Kidney epithelial cell (primary cell): Measurements from ENCODE around the gene TIMM44. TPM values are rescaled to one million over a fixed set of nuclear protein-coding genes. Genes with fewer than 3 reads are reported as not detected.
A peak's percentile ranks its signal among the peaks of the same experiment; 100 is the strongest.

Source experiments
- DNase-seq: peaks from one replicate; pipeline ENCODE4 v3.0.0-alpha.2; 2010; ENCODE audit warnings: low read depth
- H3K27me3 ChIP-seq: 2 replicates; pipeline ENCODE4 v1.6.0; 2011; ENCODE audit warnings: low read length; ENCODE audit not compliant: control insufficient read depth, insufficient read depth
- H3K36me3 ChIP-seq: 2 replicates; pipeline ENCODE4 v1.5.1; 2011; ENCODE audit warnings: low read length; ENCODE audit not compliant: control insufficient read depth, insufficient read depth
- H3K4me3 ChIP-seq: 2 replicates; pipeline ENCODE4 v1.5.1; 2011; ENCODE audit warnings: low read depth, mild to moderate bottlenecking, control low read depth, low read length
- total RNA-seq: library from RNA; depleted of rRNA; stranded (reverse); fragments of >200 nt; gene quantifications from 2 replicates; pipeline ENCODE4 v1.2.3, GENCODE V29; 2015
- TF ChIP-seq, protein P1 (sequence below): IDR thresholded peaks from 2 replicates; pipeline ENCODE4 v1.5.1; 2011; ENCODE audit warnings: mild to moderate bottlenecking, moderate library complexity, low read length, control low read depth, inconsistent platforms; ENCODE audit not compliant: insufficient read depth, poor library complexity, severe bottlenecking

The TIMM44 gene
- total RNA-seq, 1 donor from 2014 or later, result 83.9 TPM

DNA sequence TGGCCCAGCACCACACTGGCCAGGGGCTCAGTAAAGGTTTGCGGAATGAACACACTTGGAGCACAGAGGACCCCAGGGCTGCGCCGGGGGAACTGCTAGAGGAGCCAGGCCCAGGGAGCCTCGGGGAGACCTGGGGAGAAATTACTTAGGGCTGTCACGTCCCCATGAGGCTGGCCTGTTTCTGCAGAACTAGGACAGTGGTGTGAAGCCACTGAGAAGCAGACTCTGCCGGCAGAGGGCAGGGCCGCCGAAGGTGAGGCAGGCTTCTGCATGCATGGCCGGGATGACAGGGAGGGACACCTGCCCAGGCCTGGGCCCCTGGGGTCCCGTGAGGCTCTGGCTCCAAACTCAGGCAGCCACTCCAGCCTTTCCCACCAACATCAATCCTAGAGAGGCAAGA lies 35.5 kb upstream of the TIMM44 start:
- no peak for DNase-seq
- no peaks in the 10 kb centered on the region for H3K27me3 ChIP-seq
- H3K36me3 ChIP-seq, result peaks cover 6% of the 10 kb centered on the region
- TF ChIP-seq, protein P1, sequence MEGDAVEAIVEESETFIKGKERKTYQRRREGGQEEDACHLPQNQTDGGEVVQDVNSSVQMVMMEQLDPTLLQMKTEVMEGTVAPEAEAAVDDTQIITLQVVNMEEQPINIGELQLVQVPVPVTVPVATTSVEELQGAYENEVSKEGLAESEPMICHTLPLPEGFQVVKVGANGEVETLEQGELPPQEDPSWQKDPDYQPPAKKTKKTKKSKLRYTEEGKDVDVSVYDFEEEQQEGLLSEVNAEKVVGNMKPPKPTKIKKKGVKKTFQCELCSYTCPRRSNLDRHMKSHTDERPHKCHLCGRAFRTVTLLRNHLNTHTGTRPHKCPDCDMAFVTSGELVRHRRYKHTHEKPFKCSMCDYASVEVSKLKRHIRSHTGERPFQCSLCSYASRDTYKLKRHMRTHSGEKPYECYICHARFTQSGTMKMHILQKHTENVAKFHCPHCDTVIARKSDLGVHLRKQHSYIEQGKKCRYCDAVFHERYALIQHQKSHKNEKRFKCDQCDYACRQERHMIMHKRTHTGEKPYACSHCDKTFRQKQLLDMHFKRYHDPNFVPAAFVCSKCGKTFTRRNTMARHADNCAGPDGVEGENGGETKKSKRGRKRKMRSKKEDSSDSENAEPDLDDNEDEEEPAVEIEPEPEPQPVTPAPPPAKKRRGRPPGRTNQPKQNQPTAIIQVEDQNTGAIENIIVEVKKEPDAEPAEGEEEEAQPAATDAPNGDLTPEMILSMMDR, result peak; percentile 15
- no peak overlapping the region for H3K4me3 ChIP-seq

DNA sequence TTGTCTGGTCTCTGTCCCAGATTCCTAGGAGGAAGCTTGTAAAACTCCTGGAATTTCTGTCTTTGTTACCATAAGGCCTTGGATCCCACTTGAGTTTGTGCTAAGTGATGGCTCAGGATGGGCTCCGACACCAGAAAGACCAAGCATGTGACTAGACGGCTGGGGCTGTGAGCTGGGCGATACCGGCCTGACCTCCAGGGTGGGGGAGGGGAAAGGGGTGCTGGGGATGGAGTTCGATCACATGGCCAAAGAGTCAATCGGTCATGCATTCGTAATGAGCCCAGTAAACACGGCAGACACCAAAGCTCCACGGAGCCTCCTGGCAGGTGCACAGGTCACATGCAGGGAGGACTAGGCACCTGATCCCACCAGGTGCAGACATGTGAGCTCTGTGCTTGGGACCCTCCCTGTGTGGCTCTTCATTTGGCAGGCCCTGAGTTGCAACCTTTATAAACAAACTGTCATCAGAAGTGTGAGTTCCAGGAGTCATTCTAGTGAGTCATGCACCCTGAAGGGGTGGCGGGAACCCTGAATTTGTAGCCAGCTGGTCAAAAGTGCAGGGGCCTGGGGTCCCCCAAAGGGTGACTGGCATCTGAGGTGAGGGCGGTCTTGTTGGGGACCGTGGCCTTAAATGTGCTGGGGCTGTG lies 34.8 kb upstream of the TIMM44 start:
- Histone ChIP-seq H3K36me3 (peaks cover 6% of the 10 kb centered on the region), H3K27me3 (no peaks in the 10 kb centered on the region), H3K4me3 (no peak overlapping the region)
- TF ChIP-seq, protein P1, result no peak
- no peak for DNase-seq

DNA sequence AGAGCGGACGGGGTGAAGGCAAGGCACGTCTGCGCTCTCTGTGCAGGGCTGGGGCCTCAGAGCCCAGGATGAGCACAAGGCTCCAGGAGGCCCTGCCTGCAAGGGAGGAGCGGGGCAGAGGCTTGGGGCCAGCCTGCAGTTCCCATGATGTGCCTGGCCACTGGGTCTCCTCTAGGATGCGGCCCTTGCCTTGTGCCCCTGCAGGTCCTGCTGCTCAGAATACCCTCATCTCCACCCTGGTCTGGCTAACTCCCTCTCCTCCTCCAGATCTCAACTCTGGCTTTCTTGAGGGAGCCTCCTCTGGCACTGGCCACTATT lies 34.2 kb upstream of the TIMM44 start:
- TF ChIP-seq, protein P1, result no peak
- H3K27me3 ChIP-seq, result no peaks in the 10 kb centered on the region
- peaks cover 6% of the 10 kb centered on the region for H3K36me3 ChIP-seq
- no peak overlapping the region for H3K4me3 ChIP-seq
- DNase-seq, result no peak

GRCh38 chr19:7977021-7977722 lies 33.7 kb upstream of the TIMM44 start:
- TF ChIP-seq, protein P1, result no peak
- DNase-seq, result no peak
- peaks cover 6% of the 10 kb centered on the region for H3K36me3 ChIP-seq
- H3K4me3 ChIP-seq, result no peak overlapping the region
- no peaks in the 10 kb centered on the region for H3K27me3 ChIP-seq

DNA sequence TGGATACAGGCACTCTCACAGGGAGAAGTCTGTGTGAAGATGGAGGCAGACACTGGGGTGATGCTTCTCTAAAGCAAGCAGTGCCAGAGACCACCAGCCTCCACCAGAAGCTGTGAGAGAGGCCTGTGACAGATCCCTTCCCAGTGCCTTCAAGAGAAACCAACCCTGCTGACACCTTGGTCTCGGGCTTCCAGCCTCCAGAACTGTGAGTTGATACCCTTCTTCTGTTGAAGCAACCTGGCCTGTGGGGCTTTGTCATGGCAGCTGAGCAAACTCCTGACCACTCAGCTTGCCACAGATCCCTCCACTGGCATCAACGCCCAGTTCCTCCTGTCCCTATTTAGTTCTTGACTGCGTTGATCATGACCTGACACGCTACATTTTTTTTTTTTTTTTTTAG lies 33.0 kb upstream of the TIMM44 start:
- Histone ChIP-seq H3K4me3 (no peak overlapping the region), H3K36me3 (peaks cover 5% of the 10 kb centered on the region), H3K27me3 (no peaks in the 10 kb centered on the region)
- no peak for DNase-seq
- TF ChIP-seq, protein P1, result no peak

GRCh38 chr19:7975037-7975436 lies 31.6 kb upstream of the TIMM44 start:
- no peak overlapping the region for H3K4me3 ChIP-seq
- no peak for DNase-seq
- H3K36me3 ChIP-seq, result peaks cover 6% of the 10 kb centered on the region
- TF ChIP-seq, protein P1, result no peak
- H3K27me3 ChIP-seq, result no peaks in the 10 kb centered on the region
